ENCODE data around the gene MOCS1. TPM values are rescaled to one million over a fixed set of nuclear protein-coding genes. Genes with fewer than 3 reads are reported as not detected.

Gene MOCS1
- total RNA-seq, 2 experiments from 2014 or later: 2.0 to 2.7 TPM

GRCh38 chr6:39876826-39877225 lies 57.4 kb downstream of the MOCS1 start:
- peaks cover 0 to 7% of the 10 kb centered on the region in 2 experiments for H3K9me3 ChIP-seq (ENCODE audit: control insufficient read depth in 1 of 2, insufficient read depth in 1 of 2, low read length in 2 of 2)
- no peaks in the 10 kb centered on the region for H3K4me1 ChIP-seq (ENCODE audit: insufficient read depth, low read length)
- no peak overlapping the region for H3K27ac ChIP-seq (ENCODE audit: low read depth in 1 of 2, low read length in 2 of 2)
- no peaks in the 10 kb centered on the region for H3K4me1 Mint-ChIP-seq (ENCODE audit: low read depth)
- H3K27me3 Mint-ChIP-seq: no peaks in the 10 kb centered on the region
- no peak overlapping the region for H3K27ac Mint-ChIP-seq
- H3K27me3 ChIP-seq (ENCODE audit: control insufficient read depth in 1 of 2, insufficient read depth in 2 of 2, low read length in 2 of 2): no peaks in the 10 kb centered on the region
- ChIA-PET CTCF (no interaction called here), POLR2A (no interaction called here)
- H3K4me3 Mint-ChIP-seq: no peak overlapping the region
- no peaks in the 10 kb centered on the region for H3K36me3 ChIP-seq (ENCODE audit: insufficient read depth, low read length)
- intact Hi-C loops (cut with DNase I, micrococcal nuclease): no loop called here
- H3K9me3 Mint-ChIP-seq: no peaks in the 10 kb centered on the region
- ATAC-seq (ENCODE audit: poor library complexity): no peak
- no peak overlapping the region for H3K4me3 ChIP-seq (ENCODE audit: low read length)
- H3K36me3 Mint-ChIP-seq (ENCODE audit: low read depth): no peaks in the 10 kb centered on the region
- TF ChIP-seq CTCF (IDR thresholded peaks at IDR 0.05): no peak
- no peak for DNase-seq

- no peak for DNase-seq
- no peak overlapping the region for H3K27ac ChIP-seq (ENCODE audit: low read depth in 1 of 2, low read length in 2 of 2)
- H3K4me3 ChIP-seq (ENCODE audit: low read length): no peak overlapping the region
- no peaks in the 10 kb centered on the region for H3K27me3 Mint-ChIP-seq
- intact Hi-C loops (cut with DNase I, micrococcal nuclease): no loop called here
- H3K9me3 Mint-ChIP-seq: no peaks in the 10 kb centered on the region
- no peaks in the 10 kb centered on the region for H3K36me3 Mint-ChIP-seq (ENCODE audit: low read depth)
- no peak for ATAC-seq (ENCODE audit: poor library complexity)
- CTCF ChIA-PET: no interaction called here
- POLR2A ChIA-PET: no interaction called here
- H3K4me1 ChIP-seq (ENCODE audit: insufficient read depth, low read length): no peaks in the 10 kb centered on the region
- no peaks in the 10 kb centered on the region for H3K36me3 ChIP-seq (ENCODE audit: insufficient read depth, low read length)
- no peaks in the 10 kb centered on the region for H3K4me1 Mint-ChIP-seq (ENCODE audit: low read depth)
- peaks cover 0 to 7% of the 10 kb centered on the region in 2 experiments for H3K9me3 ChIP-seq (ENCODE audit: control insufficient read depth in 1 of 2, insufficient read depth in 1 of 2, low read length in 2 of 2)
- no peaks in the 10 kb centered on the region for H3K27me3 ChIP-seq (ENCODE audit: control insufficient read depth in 1 of 2, insufficient read depth in 2 of 2, low read length in 2 of 2)
- no peak for TF ChIP-seq CTCF (IDR thresholded peaks at IDR 0.05)
- H3K27ac Mint-ChIP-seq: no peak overlapping the region
- H3K4me3 Mint-ChIP-seq: no peak overlapping the region
Measured at GRCh38 chr6:39876111-39876510, 58.2 kb downstream of the MOCS1 start.

GRCh38 chr6:39873439-39873838 lies 60.8 kb downstream of the MOCS1 start:
- H3K9me3 ChIP-seq (ENCODE audit: control insufficient read depth in 1 of 2, insufficient read depth in 1 of 2, low read length in 2 of 2): peaks cover 0 to 5% of the 10 kb centered on the region in 2 experiments
- Mint-ChIP-seq H3K4me3 (no peak overlapping the region), H3K27ac (no peak overlapping the region), H3K9me3 (no peaks in the 10 kb centered on the region), H3K36me3 (ENCODE audit: low read depth) (no peaks in the 10 kb centered on the region), H3K27me3 (no peaks in the 10 kb centered on the region), H3K4me1 (ENCODE audit: low read depth) (no peaks in the 10 kb centered on the region)
- no peak for DNase-seq
- no peaks in the 10 kb centered on the region for H3K36me3 ChIP-seq (ENCODE audit: insufficient read depth, low read length)
- H3K4me3 ChIP-seq (ENCODE audit: low read length): no peak overlapping the region
- no peaks in the 10 kb centered on the region for H3K4me1 ChIP-seq (ENCODE audit: insufficient read depth, low read length)
- H3K27ac ChIP-seq (ENCODE audit: low read depth in 1 of 2, low read length in 2 of 2): no peak overlapping the region
- H3K27me3 ChIP-seq (ENCODE audit: control insufficient read depth in 1 of 2, insufficient read depth in 2 of 2, low read length in 2 of 2): no peaks in the 10 kb centered on the region
- intact Hi-C loops (cut with DNase I, micrococcal nuclease): no loop called here
- CTCF ChIA-PET: no interaction called here
- no peak for ATAC-seq (ENCODE audit: poor library complexity)
- POLR2A ChIA-PET: no interaction called here
- TF ChIP-seq CTCF (IDR thresholded peaks at IDR 0.05): no peak

Measured in CD4-positive, alpha-beta T cell (primary cell).